ENCODE results near the gene WDCP.

Gene WDCP

DNA sequence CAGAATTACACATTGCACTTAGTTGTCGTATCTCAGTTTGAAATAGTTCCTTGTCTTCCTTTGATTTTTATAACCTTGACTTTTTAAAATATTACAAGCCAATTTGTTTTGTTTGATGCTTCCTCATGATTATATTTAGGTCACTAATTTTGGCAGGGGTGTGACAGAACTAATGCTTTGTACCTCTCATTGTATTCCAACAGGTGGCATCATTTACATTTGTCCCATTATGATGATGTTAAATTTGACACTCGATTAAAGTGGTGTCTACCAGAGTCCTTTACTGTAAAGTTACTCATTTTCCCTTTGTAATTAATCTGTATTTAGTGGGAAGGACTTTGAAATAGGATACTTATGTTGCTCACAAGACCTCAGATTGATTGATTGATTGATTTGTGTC, 58.8 kb downstream of the WDCP start:
- no peak for DNase-seq
